PC-3 (cell line): Measurements from ENCODE around the gene PTOV1. TPM values are rescaled to one million over a fixed set of nuclear protein-coding genes. Genes with fewer than 3 reads are reported as not detected.

Source experiments
- ATAC-seq: fragments of 200-7000 bp; cut with Tn5 transposase; 2 replicates; pipeline ENCODE4 v1.9.1; 2020; ENCODE audit warnings: mild to moderate bottlenecking, moderate library complexity
- BruUV-seq: library from RNA; stranded (reverse); fragments of 400-500 nt; replicated peaks from 2 replicates; lab custom pipeline; 2021; lab: Mats Ljungman, UMichigan
- CTCF ChIA-PET: fragments of 300-600 bp; sonication (Branson Sonifier 250); formaldehyde crosslinking; loops from one replicate; lab custom pipeline; 2022; ENCODE audit warnings: antibody characterized with exemption; lab: Charles Lee
- POLR2A ChIA-PET: fragments of 300-600 bp; sonication (Branson Sonifier 250); formaldehyde crosslinking; loops from one replicate; lab custom pipeline; 2022; ENCODE audit warnings: antibody characterized with exemption; ENCODE audit not compliant: unreplicated experiment; lab: Charles Lee
- DNase-seq: peaks from one replicate; pipeline ENCODE4 v3.0.0-alpha.2; 2015
- H2AFZ ChIP-seq: fragments of 300-600 bp; sonication (generic); 2 replicates; pipeline ENCODE4 v1.6.0; 2016; ENCODE audit warnings: antibody characterized with exemption, low read length
- H3F3A ChIP-seq: fragments of 300-600 bp; sonication (generic); one replicate; pipeline ENCODE4 v1.6.0; 2017; ENCODE audit warnings: antibody characterized with exemption, low read length, control low read depth, mild to moderate bottlenecking; ENCODE audit not compliant: unreplicated experiment
- H3K27ac ChIP-seq: fragments of 300-600 bp; sonication (generic); 2 replicates; pipeline ENCODE4 v1.5.1; 2016; ENCODE audit warnings: mild to moderate bottlenecking, low read length
- H3K27me3 ChIP-seq: fragments of 300-600 bp; sonication (generic); 2 replicates; pipeline ENCODE4 v1.6.1; 2016; ENCODE audit warnings: low read length, mixed read lengths
- H3K36me3 ChIP-seq: fragments of 300-600 bp; sonication (generic); 2 replicates; pipeline ENCODE4 v1.6.1; 2016; ENCODE audit warnings: low read depth, mixed run types, low read length, mixed read lengths
- H3K4me1 ChIP-seq: fragments of 300-600 bp; sonication (generic); 2 replicates; pipeline ENCODE4 v1.5.1; 2016; ENCODE audit warnings: low read length; ENCODE audit not compliant: insufficient read depth
- H3K4me2 ChIP-seq: fragments of 300-600 bp; sonication (generic); 2 replicates; pipeline ENCODE4 v1.6.0; 2016; ENCODE audit warnings: low read length
- H3K4me3 ChIP-seq: fragments of 300-600 bp; sonication (generic); 2 replicates; pipeline ENCODE4 v1.5.1; 2016; ENCODE audit warnings: mild to moderate bottlenecking, low read length, mixed read lengths
- H3K79me2 ChIP-seq: fragments of 300-600 bp; sonication (generic); 2 replicates; pipeline ENCODE4 v1.6.1; 2017; ENCODE audit warnings: low read length, mixed read lengths
- H3K9ac ChIP-seq: fragments of 300-600 bp; sonication (generic); 2 replicates; pipeline ENCODE4 v1.6.0; 2016; ENCODE audit warnings: mild to moderate bottlenecking, low read length
- H3K9me2 ChIP-seq: fragments of 300-600 bp; sonication (generic); replicated peaks from 2 replicates; pipeline ENCODE4 v1.6.1; 2016; ENCODE audit warnings: mixed run types, low read length, mixed read lengths
- H3K9me3 ChIP-seq: fragments of 300-600 bp; sonication (generic); 2 replicates; pipeline ENCODE4 v1.6.1; 2016; ENCODE audit warnings: low read length, mixed read lengths
- H4K20me1 ChIP-seq: fragments of 300-600 bp; sonication (generic); 2 replicates; pipeline ENCODE4 v1.6.1; 2016; ENCODE audit warnings: low read length, mixed read lengths
- CTCF ChIP-seq: fragments of 300-600 bp; sonication (generic); conservative IDR thresholded peaks from 2 replicates; pipeline ENCODE4 v1.5.1; 2017; ENCODE audit warnings: antibody characterized with exemption, low read depth, mild to moderate bottlenecking, low read length
- EZH2 ChIP-seq: fragments of 300-600 bp; sonication (generic); IDR thresholded peaks from one replicate; pipeline ENCODE4 v1.6.1; 2017; ENCODE audit warnings: antibody characterized with exemption, mild to moderate bottlenecking, low read length; ENCODE audit not compliant: unreplicated experiment
- EZH2phosphoT487 ChIP-seq: fragments of 300-600 bp; sonication (generic); IDR thresholded peaks from 2 replicates; pipeline ENCODE4 v1.6.1; 2018; ENCODE audit warnings: mild to moderate bottlenecking, antibody characterized with exemption, low read length, borderline replicate concordance
- intact Hi-C: fragments of 100-400 bp; cut with micrococcal nuclease; formaldehyde crosslinking; loops from 2 replicates; pipeline ENCODE4 v1.9.0; 2023
- total RNA-seq: library from RNA; depleted of rRNA; stranded (reverse); fragments of >200 nt; gene quantifications from 2 replicates; pipeline ENCODE4 v1.2.3, GENCODE V29; 2014

Gene PTOV1
- total RNA-seq, 1 experiment from 2014 or later, result 148 TPM

- H3K36me3 ChIP-seq, result peaks cover 11% of the 10 kb centered on the region; the same call in 1 of the 2 replicates
- peaks cover 29% of the 10 kb centered on the region; the same call in 1 of the 2 replicates for H4K20me1 ChIP-seq
- peaks cover 37% of the 10 kb centered on the region for H3K4me1 ChIP-seq
- intact Hi-C loops, result loop anchor here (5.0 kb wide), 1 partner anchor 85 kb away; the partner anchor contains the start of gene AP2A1
- peak overlapping the region; percentile 96 for H3K4me2 ChIP-seq
- TSS peak; percentile 62 for BruUV-seq
- peak overlapping the region; percentile 86 for H3K4me3 ChIP-seq
- H3K9me3 ChIP-seq, result no peaks in the 10 kb centered on the region
- peaks cover 41% of the 10 kb centered on the region for H3K79me2 ChIP-seq
- POLR2A ChIA-PET, result no interaction called here
- H3K27me3 ChIP-seq, result no peaks in the 10 kb centered on the region
- H3K27ac ChIP-seq, result no peak overlapping the region
- no peak for TF ChIP-seq EZH2phosphoT487
- no peak for TF ChIP-seq EZH2
- no peak for TF ChIP-seq CTCF
- H2AFZ ChIP-seq, result no peak overlapping the region
- CTCF ChIA-PET, result no interaction called here
- no peaks in the 10 kb centered on the region for H3K9me2 ChIP-seq
- ATAC-seq (no peak), DNase-seq (no peak)
- H3F3A ChIP-seq, result no peaks in the 10 kb centered on the region
- peak overlapping the region; percentile 30; the same call in 1 of the 2 replicates for H3K9ac ChIP-seq
These were observed 1.7 kb downstream of the PTOV1 start for GRCh38 chr19:49852631-49853126.

GRCh38 chr19:49853852-49854377 is 3.0 kb downstream of the PTOV1 start:
- BruUV-seq, result no TSS peak
- no peak overlapping the region for H3K27ac ChIP-seq
- CTCF ChIA-PET, result no interaction called here
- DNase-seq (no peak), ATAC-seq (no peak)
- H3K36me3 ChIP-seq, result peaks cover 20% of the 10 kb centered on the region; the same call in 1 of the 2 replicates
- no peaks in the 10 kb centered on the region for H3K9me2 ChIP-seq
- intact Hi-C loops, result loop anchor here (5.0 kb wide), 1 partner anchor 87 kb away; the partner anchor contains the start of gene AP2A1
- no peak overlapping the region for H2AFZ ChIP-seq
- POLR2A ChIA-PET, result no interaction called here
- H3K27me3 ChIP-seq, result no peaks in the 10 kb centered on the region
- no peak overlapping the region for H3K4me3 ChIP-seq
- H3K9me3 ChIP-seq, result no peaks in the 10 kb centered on the region
- H4K20me1 ChIP-seq, result peaks cover 29% of the 10 kb centered on the region; the same call in 1 of the 2 replicates
- H3K4me2 ChIP-seq, result peak overlapping the region; percentile 96; the same call in 1 of the 2 replicates
- no peak overlapping the region for H3K9ac ChIP-seq
- H3F3A ChIP-seq, result peaks cover 5% of the 10 kb centered on the region
- peaks cover 24% of the 10 kb centered on the region for H3K4me1 ChIP-seq
- TF ChIP-seq CTCF, result no peak
- no peak for TF ChIP-seq EZH2
- no peak for TF ChIP-seq EZH2phosphoT487
- peaks cover 41% of the 10 kb centered on the region for H3K79me2 ChIP-seq
